Heart left ventricle (tissue), 16 donors: ENCODE results near the gene DDO. TPM values are rescaled to one million over a fixed set of nuclear protein-coding genes. Genes with fewer than 3 reads are reported as not detected.

Experiments
- ATAC-seq, 4 donors: fragments of 200-7000 bp; cut with Tn5 transposase; one replicate each; pipeline ENCODE4 v1.9.1; 2020 to 2022; ENCODE audit warnings: moderate library complexity in 4 of 4, mild to moderate bottlenecking in 3 of 4, moderate number of reproducible peaks in 1 of 4
- DNase-seq, 5 donors: peaks; one replicate each; pipeline ENCODE4 v3.0.0-alpha.2; 2020
- H3K27ac ChIP-seq, 12 donors: fragments of 200-600 bp; sonication (generic) in 4 of 12; one replicate each; pipeline versions ENCODE4 v1.5.0 to v1.8.0; 2016 to 2022; ENCODE audit warnings: mild to moderate bottlenecking in 2 of 12
- H3K27me3 ChIP-seq, 9 donors: fragments of 200-600 bp; sonication (generic) in 2 of 9; one replicate each; pipeline versions ENCODE4 v1.5.1 to v1.8.0; 2016 to 2022; ENCODE audit warnings: mild to moderate bottlenecking in 3 of 9
- H3K36me3 ChIP-seq, 9 donors: fragments of 200-600 bp; sonication (generic) in 2 of 9; one replicate each; pipeline versions ENCODE4 v1.5.0 to v1.8.0; 2018 to 2022; ENCODE audit warnings: mild to moderate bottlenecking in 2 of 9
- H3K4me1 ChIP-seq, 12 donors: fragments of 200-600 bp; sonication (generic) in 4 of 12; one replicate each; pipeline versions ENCODE4 v1.5.0 to v1.8.0; 2016 to 2022; ENCODE audit warnings: mild to moderate bottlenecking in 3 of 12
- H3K4me3 ChIP-seq, 12 donors: fragments of 200-600 bp; sonication (generic) in 4 of 12; one replicate each; pipeline versions ENCODE4 v1.5.0 to v1.8.0; 2017 to 2022; ENCODE audit warnings: mild to moderate bottlenecking in 9 of 12, moderate library complexity in 4 of 12
- H3K9me3 ChIP-seq, 12 donors: fragments of 200-600 bp; sonication (generic) in 4 of 12; one replicate each; pipeline versions ENCODE4 v1.5.0 to v1.8.0; 2016 to 2022; ENCODE audit warnings: mild to moderate bottlenecking in 1 of 12
- CTCF ChIP-seq, 12 donors: fragments of 200-600 bp; sonication (generic) in 4 of 12; IDR thresholded peaks; one replicate each; pipeline versions ENCODE4 v1.5.0 to v1.8.0; 2018 to 2022; ENCODE audit warnings: antibody characterized with exemption in 12 of 12, mild to moderate bottlenecking in 5 of 12
- POLR2A ChIP-seq, 2 donors: fragments of 450-650 bp; IDR thresholded peaks; one replicate each; pipeline ENCODE4 v1.6.1; 2017; ENCODE audit warnings: antibody characterized with exemption in 2 of 2, mild to moderate bottlenecking in 2 of 2, moderate library complexity in 2 of 2
- WGBS, 4 donors: extraction: QIAGEN DNeasy Blood & Tissue Kit in 2 of 4; methylation state at CpG; one replicate each; pipeline versions ENCODE4 v1.1.5 to v1.1.7; 2013 to 2018; 5-methylcytosine and 5-hydroxymethylcytosine counted together
- intact Hi-C, 10 donors: fragments of 100-400 bp; cut with DNase I; formaldehyde crosslinking; loops; one replicate each; pipeline versions ENCODE4 v1.11.1 to v1.14.2; 2022
- polyA plus RNA-seq, 2 donors: library from polyadenylated mRNA; stranded (reverse); fragments of 200-250 nt; gene quantifications; one replicate each; pipeline ENCODE4 v1.2.3, GENCODE V29; 2013
- total RNA-seq, 9 donors: library from RNA; depleted of rRNA in 2 of 9; stranded (reverse); fragments of >200 nt in 2 of 9; fragmentation: NEBNext Ultra II Directional in 3 of 9; extraction: Animal tissue kit (Norgen Biotek cat#: 25700) in 3 of 9; gene quantifications; one replicate each; pipeline versions ENCODE4 v1.1.0 to v1.2.4, GENCODE V29; 2016 to 2023
- donor health status: ischemic (EF 13 %, LVEDD 7.1; RV severe dilation, severe dysfunction).
- donor health status: healthy with polysubstance abuse.
- donor health status: DM: no; HTN: yes; CAD: no.
- donor health status: DM: no; HTN: no; CAD: no.
- donor health status: ischemic (EF 25% LVEDD 6.9; RV normal size, moderate dysfunction).
- donor health status: ischemic (EF 25% LVEDD 5.7; RV mildly dilated, moderate dysfunction).
- donor health status: healthy.
- donor health status: DM: yes; HTN: yes; CAD: no.
- donor health status: ischemic (EF 35%, LVEDD 5.7; RV mildly dilated, moderate dysfunction).
- donor health status: nonischemic (EF 11% LVEDD 7.7; RV severe dilation, severe dysfunction).
- donor health status: DM: yes; HTN: yes; CAD: no.
- donor health status: PGD.
- donor health status: ischemic (EF 29% LVEDD 5.4; RV normal size, mild dysfunction).
- donor health status: nonischemic (EF 23%, LVEDD 6.1; RV moderate dilation, normal function).

The DDO gene
- total and polyA plus RNA-seq, 11 donors = 10.9 to 32.3 (median 19.9) TPM

- no peak for DNase-seq
- Histone ChIP-seq H3K27ac (no peak overlapping the region), H3K9me3 (peaks cover 0 to 7% (median 0%) of the 10 kb centered on the region in 12 donors), H3K4me3 (no peak overlapping the region), H3K4me1 (no peaks in the 10 kb centered on the region), H3K36me3 (no peaks in the 10 kb centered on the region), H3K27me3 (no peaks in the 10 kb centered on the region)
- 76 to 86% (median 82%) methylated on average over 4 of the region's 4 CpGs for WGBS, 4 donors
- intact Hi-C loops = no loop called here
- no peak for ATAC-seq
- TF ChIP-seq CTCF (IDR thresholded peaks at IDR 0.05) (no peak), POLR2A (IDR thresholded peaks at IDR 0.05) (no peak)
Measured at GRCh38 chr6:110440026-110440425, 24.7 kb upstream of the DDO start.

- no peak overlapping the region for H3K4me3 ChIP-seq
- no peaks in the 10 kb centered on the region for H3K4me1 ChIP-seq
- intact Hi-C loops = no loop called here
- no peak for TF ChIP-seq CTCF (IDR thresholded peaks at IDR 0.05)
- TF ChIP-seq POLR2A (IDR thresholded peaks at IDR 0.05) = no peak
- no peaks in the 10 kb centered on the region for H3K27me3 ChIP-seq
- no peaks in the 10 kb centered on the region for H3K36me3 ChIP-seq
- H3K9me3 ChIP-seq = peaks cover 0 to 7% (median 0%) of the 10 kb centered on the region in 12 donors
- WGBS, 4 donors = 52 to 58% (median 56%) methylated on average over 5 of the region's 5 CpGs
- ATAC-seq (no peak), DNase-seq (no peak)
- no peak overlapping the region for H3K27ac ChIP-seq
Measured at GRCh38 chr6:110439356-110439755, 24.0 kb upstream of the DDO start.

GRCh38 chr6:110434961-110435602, 19.7 kb upstream of the DDO start:
- TF ChIP-seq POLR2A (IDR thresholded peaks at IDR 0.05) = no peak
- Histone ChIP-seq H3K27ac (no peak overlapping the region), H3K4me3 (no peak overlapping the region), H3K9me3 (peaks cover 0 to 7% (median 0%) of the 10 kb centered on the region in 12 donors), H3K4me1 (peaks cover 0 to 7% (median 0%) of the 10 kb centered on the region in 12 donors), H3K27me3 (peaks cover 0 to 7% (median 0%) of the 10 kb centered on the region in 9 donors), H3K36me3 (no peaks in the 10 kb centered on the region)
- ATAC-seq (no peak), DNase-seq (no peak)
- intact Hi-C loops = no loop called here
- 75 to 85% (median 81%) methylated on average over 7 of the region's 7 CpGs for WGBS, 4 donors

- Histone ChIP-seq H3K27me3 (peaks cover 0 to 15% (median 0%) of the 10 kb centered on the region in 9 donors), H3K27ac (no peak overlapping the region), H3K4me1 (peaks cover 0 to 7% (median 0%) of the 10 kb centered on the region in 12 donors), H3K4me3 (no peak overlapping the region), H3K9me3 (peaks cover 0 to 7% (median 0%) of the 10 kb centered on the region in 12 donors), H3K36me3 (no peaks in the 10 kb centered on the region)
- DNase-seq (no peak), ATAC-seq (no peak)
- WGBS, 4 donors = 63 to 74% (median 71%) methylated on average over 3 of the region's 3 CpGs
- no peak for TF ChIP-seq CTCF (IDR thresholded peaks at IDR 0.05)
- no peak for TF ChIP-seq POLR2A (IDR thresholded peaks at IDR 0.05)
- intact Hi-C loops = no loop called here
Measured at GRCh38 chr6:110432285-110432900, 17.0 kb upstream of the DDO start.
